Heart left ventricle (tissue), 16 donors: ENCODE data around the gene EXOSC10. TPM values are rescaled to one million over a fixed set of nuclear protein-coding genes. Genes with fewer than 3 reads are reported as not detected.

Experiments
- ATAC-seq, 4 donors: fragments of 200-7000 bp; cut with Tn5 transposase; one replicate each; pipeline ENCODE4 v1.9.1; 2020 to 2022; ENCODE audit warnings: moderate library complexity in 4 of 4, mild to moderate bottlenecking in 3 of 4, moderate number of reproducible peaks in 1 of 4
- DNase-seq, 5 donors: peaks; one replicate each; pipeline ENCODE4 v3.0.0-alpha.2; 2020
- H3K27ac ChIP-seq, 12 donors: fragments of 200-600 bp; sonication (generic) in 4 of 12; one replicate each; pipeline versions ENCODE4 v1.5.0 to v1.8.0; 2016 to 2022; ENCODE audit warnings: mild to moderate bottlenecking in 2 of 12
- H3K27me3 ChIP-seq, 9 donors: fragments of 200-600 bp; sonication (generic) in 2 of 9; one replicate each; pipeline versions ENCODE4 v1.5.1 to v1.8.0; 2016 to 2022; ENCODE audit warnings: mild to moderate bottlenecking in 3 of 9
- H3K36me3 ChIP-seq, 9 donors: fragments of 200-600 bp; sonication (generic) in 2 of 9; one replicate each; pipeline versions ENCODE4 v1.5.0 to v1.8.0; 2018 to 2022; ENCODE audit warnings: mild to moderate bottlenecking in 2 of 9
- H3K4me1 ChIP-seq, 12 donors: fragments of 200-600 bp; sonication (generic) in 4 of 12; one replicate each; pipeline versions ENCODE4 v1.5.0 to v1.8.0; 2016 to 2022; ENCODE audit warnings: mild to moderate bottlenecking in 3 of 12
- H3K4me3 ChIP-seq, 12 donors: fragments of 200-600 bp; sonication (generic) in 4 of 12; one replicate each; pipeline versions ENCODE4 v1.5.0 to v1.8.0; 2017 to 2022; ENCODE audit warnings: mild to moderate bottlenecking in 9 of 12, moderate library complexity in 4 of 12
- H3K9me3 ChIP-seq, 12 donors: fragments of 200-600 bp; sonication (generic) in 4 of 12; one replicate each; pipeline versions ENCODE4 v1.5.0 to v1.8.0; 2016 to 2022; ENCODE audit warnings: mild to moderate bottlenecking in 1 of 12
- POLR2A ChIP-seq, 2 donors: fragments of 450-650 bp; IDR thresholded peaks; one replicate each; pipeline ENCODE4 v1.6.1; 2017; ENCODE audit warnings: antibody characterized with exemption in 2 of 2, mild to moderate bottlenecking in 2 of 2, moderate library complexity in 2 of 2
- WGBS, 4 donors: extraction: QIAGEN DNeasy Blood & Tissue Kit in 2 of 4; methylation state at CpG; one replicate each; pipeline versions ENCODE4 v1.1.5 to v1.1.7; 2013 to 2018; 5-methylcytosine and 5-hydroxymethylcytosine counted together
- intact Hi-C, 10 donors: fragments of 100-400 bp; cut with DNase I; formaldehyde crosslinking; loops; one replicate each; pipeline versions ENCODE4 v1.11.1 to v1.14.2; 2022
- polyA plus RNA-seq, 2 donors: library from polyadenylated mRNA; stranded (reverse); fragments of 200-250 nt; gene quantifications; one replicate each; pipeline ENCODE4 v1.2.3, GENCODE V29; 2013
- total RNA-seq, 9 donors: library from RNA; depleted of rRNA in 2 of 9; stranded (reverse); fragments of >200 nt in 2 of 9; fragmentation: NEBNext Ultra II Directional in 3 of 9; extraction: Animal tissue kit (Norgen Biotek cat#: 25700) in 3 of 9; gene quantifications; one replicate each; pipeline versions ENCODE4 v1.1.0 to v1.2.4, GENCODE V29; 2016 to 2023
- TF ChIP-seq, protein P1 (sequence below), 12 donors: fragments of 200-600 bp; sonication (generic) in 4 of 12; IDR thresholded peaks; one replicate each; pipeline versions ENCODE4 v1.5.0 to v1.8.0; 2018 to 2022; ENCODE audit warnings: antibody characterized with exemption in 12 of 12, mild to moderate bottlenecking in 5 of 12
- donor health status: ischemic (EF 13 %, LVEDD 7.1; RV severe dilation, severe dysfunction).
- donor health status: healthy with polysubstance abuse.
- donor health status: DM: no; HTN: yes; CAD: no.
- donor health status: DM: no; HTN: no; CAD: no.
- donor health status: ischemic (EF 25% LVEDD 6.9; RV normal size, moderate dysfunction).
- donor health status: ischemic (EF 25% LVEDD 5.7; RV mildly dilated, moderate dysfunction).
- donor health status: healthy.
- donor health status: DM: yes; HTN: yes; CAD: no.
- donor health status: ischemic (EF 35%, LVEDD 5.7; RV mildly dilated, moderate dysfunction).
- donor health status: nonischemic (EF 11% LVEDD 7.7; RV severe dilation, severe dysfunction).
- donor health status: DM: yes; HTN: yes; CAD: no.
- donor health status: PGD.
- donor health status: ischemic (EF 29% LVEDD 5.4; RV normal size, mild dysfunction).
- donor health status: nonischemic (EF 23%, LVEDD 6.1; RV moderate dilation, normal function).

The EXOSC10 gene
- total and polyA plus RNA-seq, 11 donors, result 16.4 to 34.8 (median 22.5) TPM

GRCh38 chr1:11071463-11072215 lies 28.0 kb downstream of the EXOSC10 start:
- Histone ChIP-seq H3K9me3 (no peaks in the 10 kb centered on the region), H3K27me3 (no peaks in the 10 kb centered on the region), H3K27ac (no peak overlapping the region), H3K36me3 (peaks cover 3 to 100% (median 96%) of the 10 kb centered on the region in 9 donors), H3K4me3 (no peak overlapping the region), H3K4me1 (no peaks in the 10 kb centered on the region)
- DNase-seq (no peak), ATAC-seq (no peak)
- 83 to 88% (median 86%) methylated on average over 15 of the region's 15 CpGs for WGBS, 4 donors
- TF ChIP-seq, protein P1, sequence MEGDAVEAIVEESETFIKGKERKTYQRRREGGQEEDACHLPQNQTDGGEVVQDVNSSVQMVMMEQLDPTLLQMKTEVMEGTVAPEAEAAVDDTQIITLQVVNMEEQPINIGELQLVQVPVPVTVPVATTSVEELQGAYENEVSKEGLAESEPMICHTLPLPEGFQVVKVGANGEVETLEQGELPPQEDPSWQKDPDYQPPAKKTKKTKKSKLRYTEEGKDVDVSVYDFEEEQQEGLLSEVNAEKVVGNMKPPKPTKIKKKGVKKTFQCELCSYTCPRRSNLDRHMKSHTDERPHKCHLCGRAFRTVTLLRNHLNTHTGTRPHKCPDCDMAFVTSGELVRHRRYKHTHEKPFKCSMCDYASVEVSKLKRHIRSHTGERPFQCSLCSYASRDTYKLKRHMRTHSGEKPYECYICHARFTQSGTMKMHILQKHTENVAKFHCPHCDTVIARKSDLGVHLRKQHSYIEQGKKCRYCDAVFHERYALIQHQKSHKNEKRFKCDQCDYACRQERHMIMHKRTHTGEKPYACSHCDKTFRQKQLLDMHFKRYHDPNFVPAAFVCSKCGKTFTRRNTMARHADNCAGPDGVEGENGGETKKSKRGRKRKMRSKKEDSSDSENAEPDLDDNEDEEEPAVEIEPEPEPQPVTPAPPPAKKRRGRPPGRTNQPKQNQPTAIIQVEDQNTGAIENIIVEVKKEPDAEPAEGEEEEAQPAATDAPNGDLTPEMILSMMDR (IDR thresholded peaks at IDR 0.05), result no peak
- TF ChIP-seq POLR2A (IDR thresholded peaks at IDR 0.05), result no peak
- intact Hi-C loops, result no loop called here

GRCh38 chr1:11070876-11071275 lies 28.8 kb downstream of the EXOSC10 start:
- Histone ChIP-seq H3K9me3 (no peaks in the 10 kb centered on the region), H3K36me3 (peaks cover 0 to 100% (median 96%) of the 10 kb centered on the region in 9 donors), H3K27me3 (no peaks in the 10 kb centered on the region), H3K27ac (no peak overlapping the region), H3K4me1 (no peaks in the 10 kb centered on the region), H3K4me3 (no peak overlapping the region)
- WGBS, 4 donors, result 89 to 96% (median 90%) methylated on average over 10 to 11 of the region's 11 CpGs
- intact Hi-C loops, result no loop called here
- DNase-seq (no peak), ATAC-seq (no peak)
- TF ChIP-seq POLR2A (IDR thresholded peaks at IDR 0.05), result no peak
- TF ChIP-seq, protein P1 (IDR thresholded peaks at IDR 0.05), result no peak

- no peak for ATAC-seq
- H3K27ac ChIP-seq, result no peak overlapping the region
Observed at GRCh38 chr1:11068600-11069473, 30.8 kb downstream of the EXOSC10 start.

More at GRCh38 chr1:11068600-11069473, 30.8 kb downstream of the EXOSC10 start:
- no peaks in the 10 kb centered on the region for H3K27me3 ChIP-seq
- no peaks in the 10 kb centered on the region for H3K4me1 ChIP-seq
- H3K4me3 ChIP-seq, result no peak overlapping the region
- peaks cover 0 to 3% (median 0%) of the 10 kb centered on the region in 12 donors for H3K9me3 ChIP-seq
- no peak for DNase-seq
- TF ChIP-seq, protein P1 (IDR thresholded peaks at IDR 0.05), result no peak
- no peak for TF ChIP-seq POLR2A (IDR thresholded peaks at IDR 0.05)
- 92 to 95% (median 94%) methylated on average over 16 to 17 of the region's 17 CpGs for WGBS, 4 donors
- peaks cover 0 to 100% (median 92%) of the 10 kb centered on the region in 9 donors for H3K36me3 ChIP-seq
- intact Hi-C loops, result no loop called here
